K562 (cell line): ENCODE measurements around the gene ADAM15. TPM values are rescaled to one million over a fixed set of nuclear protein-coding genes. Genes with fewer than 3 reads are reported as not detected.
A peak's percentile ranks its signal among the peaks of the same experiment; 100 is the strongest.

Experiments used
- ATAC-seq: fragments of 200-7000 bp; cut with Tn5 transposase; 3 replicates; pipeline ENCODE4 v1.9.1; 2020; ENCODE audit warnings: moderate library complexity
- BruUV-seq: library from RNA; stranded (reverse); fragments of 400-500 nt; replicated peaks from 2 replicates; lab custom pipeline; 2021; lab: Mats Ljungman, UMichigan
- CTCF ChIA-PET: fragments of 300-600 bp; formaldehyde crosslinking; extraction: SDS; loops from one replicate; lab custom pipeline; 2021; ENCODE audit warnings: low intra/inter-chr PET ratio; lab: Yijun Ruan, JAX
- POLR2A ChIA-PET: fragments of 300-600, 350-650 bp; sonication (Branson Sonifier 250); formaldehyde crosslinking; extraction: SDS; loops from one replicate; lab custom pipeline; 2021; ENCODE audit warnings: antibody characterized with exemption, inconsistent platforms; lab: Yijun Ruan, JAX
- DNase-seq, 4 experiments: peaks; one replicate each; pipeline versions ENCODE4 v3.0.0 to v3.0.0-alpha.2; 2011 to 2018; ENCODE audit warnings: low spot score in 3 of 4, mixed read lengths in 3 of 4; ENCODE audit errors: extremely low read depth in 1 of 4
- FAIRE-seq: peaks from 2 replicates; lab custom pipeline; 2011; peaks lifted over from hg19 to GRCh38; lab: Jason Lieb, UNC
- H2AFZ ChIP-seq: 2 replicates; pipeline ENCODE4 v1.6.0; 2011; ENCODE audit warnings: low read depth, low read length, control low read depth, inconsistent platforms
- H3K27ac ChIP-seq: fragments of 200-600 bp; 3 replicates; pipeline ENCODE4 v1.8.0; 2011; ENCODE audit warnings: low read depth, mild to moderate bottlenecking, control low read depth, inconsistent platforms, low read length, moderate library complexity, mixed read lengths; ENCODE audit errors: extremely low read depth
- H3K27me3 ChIP-seq, 2 experiments: fragments of 300-600 bp in 1 of 2; 2 replicates in 1 of 2; 3 replicates in 1 of 2; pipeline versions ENCODE4 v1.6.0 to v1.8.0; 2011; ENCODE audit warnings: inconsistent platforms in 2 of 2, low read length in 2 of 2, mild to moderate bottlenecking in 1 of 2, mixed read lengths in 1 of 2, moderate library complexity in 1 of 2; ENCODE audit not compliant: control insufficient read depth in 2 of 2, insufficient read depth in 2 of 2
- H3K36me3 ChIP-seq: fragments of 300-600 bp; 3 replicates; pipeline ENCODE4 v1.8.0; 2011; ENCODE audit warnings: mild to moderate bottlenecking, low read length, inconsistent platforms; ENCODE audit not compliant: control insufficient read depth, insufficient read depth
- H3K4me1 ChIP-seq, 2 experiments: fragments of 200-600 bp in 1 of 2; replicated peaks in 1 of 2; 2 replicates in 1 of 2; 3 replicates in 1 of 2; pipeline versions ENCODE4 v1.5.1 to v1.8.0; 2011; ENCODE audit warnings: inconsistent platforms in 2 of 2, low read length in 2 of 2, mild to moderate bottlenecking in 1 of 2, mixed read lengths in 1 of 2, moderate library complexity in 1 of 2; ENCODE audit not compliant: control insufficient read depth in 2 of 2, insufficient read depth in 2 of 2
- H3K4me2 ChIP-seq: 2 replicates; pipeline ENCODE4 v1.6.1; 2011; ENCODE audit warnings: low read length, control low read depth, inconsistent platforms, mixed read lengths; ENCODE audit not compliant: insufficient read depth
- H3K4me3 ChIP-seq: fragments of 200-600 bp; sonication (generic), shearing (Covaris generic); 2 replicates; pipeline ENCODE4 v1.5.1; 2016; ENCODE audit warnings: control low read depth, inconsistent platforms
- H3K79me2 ChIP-seq: fragments of 200-600 bp; 3 replicates; pipeline ENCODE4 v1.8.0; 2011; ENCODE audit warnings: low read length, inconsistent platforms; ENCODE audit not compliant: control insufficient read depth, insufficient read depth
- H3K9ac ChIP-seq, 2 experiments: 2 replicates each; pipeline versions ENCODE4 v1.6.0 to v1.6.1; 2011; ENCODE audit warnings: low read depth in 2 of 2, low read length in 2 of 2, control low read depth in 1 of 2, inconsistent platforms in 1 of 2, mild to moderate bottlenecking in 1 of 2, mixed read lengths in 1 of 2; ENCODE audit not compliant: insufficient read depth in 1 of 2
- H3K9me1 ChIP-seq: one replicate; pipeline ENCODE4 v1.6.0; 2011; ENCODE audit warnings: inconsistent platforms, mild to moderate bottlenecking, low read length, moderate library complexity; ENCODE audit not compliant: control insufficient read depth, insufficient read depth
- H3K9me3 ChIP-seq: replicated peaks from 2 replicates; pipeline ENCODE4 v1.5.1; 2011; ENCODE audit warnings: low read depth, low read length, inconsistent platforms; ENCODE audit not compliant: control insufficient read depth, insufficient read depth
- H4K20me1 ChIP-seq: replicated peaks from 2 replicates; pipeline ENCODE4 v1.6.1; 2011; ENCODE audit warnings: low read length, inconsistent platforms, mixed read lengths; ENCODE audit not compliant: control insufficient read depth, insufficient read depth
- BRF1 ChIP-seq: IDR thresholded peaks from 3 replicates; pipeline ENCODE4 v1.6.1; 2011; ENCODE audit warnings: borderline replicate concordance, mild to moderate bottlenecking; ENCODE audit not compliant: insufficient read length; ENCODE audit errors: extremely low read depth
- CCAR2 ChIP-seq: fragments of 200-400 bp; formaldehyde crosslinking; IDR thresholded peaks from 2 replicates; pipeline ENCODE4 v1.6.1; 2017; ENCODE audit warnings: mild to moderate bottlenecking, low read depth, low read length
- E2F6 ChIP-seq, 2 experiments: IDR thresholded peaks; 2 replicates each; pipeline ENCODE4 v1.6.1; 2011; ENCODE audit warnings: borderline replicate concordance in 1 of 2, control low read depth in 1 of 2, low read depth in 1 of 2, low read length in 1 of 2, mild to moderate bottlenecking in 1 of 2, mixed read lengths in 1 of 2, moderate library complexity in 1 of 2; ENCODE audit not compliant: insufficient read depth in 1 of 2, insufficient read length in 1 of 2, poor library complexity in 1 of 2, severe bottlenecking in 1 of 2; ENCODE audit errors: extremely low read depth in 1 of 2
- HDAC1 ChIP-seq, 2 experiments: fragments of 450-650 bp; IDR thresholded peaks; 2 replicates each; pipeline ENCODE4 v1.6.1; 2016 to 2017; ENCODE audit warnings: inconsistent platforms in 1 of 2, mild to moderate bottlenecking in 1 of 2, moderate library complexity in 1 of 2
- HDGF ChIP-seq: fragments of 450-650 bp; IDR thresholded peaks from 2 replicates; pipeline ENCODE4 v1.6.1; 2016
- NR3C1 ChIP-seq: sonication (generic); formaldehyde crosslinking; IDR thresholded peaks from 2 replicates; pipeline ENCODE4 v1.8.1; 2022; ENCODE audit warnings: missing genetic modification reagents
- PHF21A ChIP-seq: fragments of 450-650 bp; IDR thresholded peaks from 2 replicates; pipeline ENCODE4 v1.6.1; 2017; ENCODE audit warnings: low read depth, borderline replicate concordance
- RFX7 ChIP-seq: fragments of 250-450 bp; sonication (Bioruptor Pico); IDR thresholded peaks from 2 replicates; pipeline ENCODE4 v1.5.1; 2021; ENCODE audit warnings: mild to moderate bottlenecking
- SETDB1 ChIP-seq: IDR thresholded peaks from one replicate; pipeline ENCODE4 v1.6.1; 2012; ENCODE audit warnings: low read length, control low read depth, inconsistent platforms
- TCF7 ChIP-seq: sonication (generic); IDR thresholded peaks from 2 replicates; pipeline ENCODE4 v1.6.1; 2016; ENCODE audit warnings: antibody characterized with exemption, borderline replicate concordance
- WGBS: fragments of 100-300 bp; shearing (Covaris generic); methylation state at CpG from one replicate; pipeline ENCODE4 v1.1.6; 2016; ENCODE audit warnings: low coverage, mixed read lengths; ENCODE audit not compliant: insufficient coverage; ENCODE audit errors: missing lambda C conversion rate; 5-methylcytosine and 5-hydroxymethylcytosine counted together
- in situ Hi-C: fragments of 300-500 bp; cut with MboI; formaldehyde crosslinking; loops from 4 replicates; pipeline ENCODE4 v1.15.0; 2018; ENCODE audit warnings: inconsistent platforms, mixed read lengths
- intact Hi-C: fragments of 100-400 bp; cut with micrococcal nuclease; formaldehyde crosslinking; loops from 2 replicates; pipeline ENCODE4 v1.14.2; 2022
- polyA plus RNA-seq, 8 experiments: library from polyadenylated mRNA; depleted of rRNA in 4 of 8; stranded (reverse) in 5 of 8; unstranded in 3 of 8; fragments of >200 nt; fragmentation: Nextera tagmentation in 2 of 8; fragmentation: Illumina TruSeq in 1 of 8; extraction: Ambion mirVana in 2 of 8; extraction: Trizol in 1 of 8; gene quantifications; 2 replicates each; pipeline versions ENCODE4 v1.2.1 to v1.2.3, GENCODE V29; 2011 to 2014; ENCODE audit warnings: inconsistent platforms in 1 of 8, missing spikeins in 1 of 8
- total RNA-seq, 7 experiments: library from RNA; depleted of rRNA in 6 of 7; stranded (reverse); fragments of >200 nt in 6 of 7; fragmentation: Illumina TruSeq in 2 of 7; extraction: Trizol in 2 of 7; gene quantifications; 2 replicates each; pipeline versions ENCODE4 v1.2.1 to v1.2.3, GENCODE V29; 2011 to 2021; ENCODE audit warnings: low replicate concordance in 1 of 7
- TF ChIP-seq, protein P1 (sequence below), 2 experiments: fragments of 450-650 bp; IDR thresholded peaks; 2 replicates each; pipeline ENCODE4 v1.6.1; 2016
- TF ChIP-seq, protein P2 (sequence below): sonication (generic); formaldehyde crosslinking; IDR thresholded peaks from 2 replicates; pipeline ENCODE4 v1.8.0; 2022; ENCODE audit warnings: missing genetic modification reagents, mild to moderate bottlenecking, borderline replicate concordance
- TF ChIP-seq, protein P3 (sequence below): fragments of 450-650 bp; IDR thresholded peaks from 2 replicates; pipeline ENCODE4 v1.6.1; 2016; ENCODE audit warnings: borderline replicate concordance

The ADAM15 gene
- total and polyA plus RNA-seq, 9 of the 15 experiments (the other 6 are each of a cell fraction or from before 2014, with no cell fraction given), result 0.69 to 72.3 (median 32.8) TPM

DNA sequence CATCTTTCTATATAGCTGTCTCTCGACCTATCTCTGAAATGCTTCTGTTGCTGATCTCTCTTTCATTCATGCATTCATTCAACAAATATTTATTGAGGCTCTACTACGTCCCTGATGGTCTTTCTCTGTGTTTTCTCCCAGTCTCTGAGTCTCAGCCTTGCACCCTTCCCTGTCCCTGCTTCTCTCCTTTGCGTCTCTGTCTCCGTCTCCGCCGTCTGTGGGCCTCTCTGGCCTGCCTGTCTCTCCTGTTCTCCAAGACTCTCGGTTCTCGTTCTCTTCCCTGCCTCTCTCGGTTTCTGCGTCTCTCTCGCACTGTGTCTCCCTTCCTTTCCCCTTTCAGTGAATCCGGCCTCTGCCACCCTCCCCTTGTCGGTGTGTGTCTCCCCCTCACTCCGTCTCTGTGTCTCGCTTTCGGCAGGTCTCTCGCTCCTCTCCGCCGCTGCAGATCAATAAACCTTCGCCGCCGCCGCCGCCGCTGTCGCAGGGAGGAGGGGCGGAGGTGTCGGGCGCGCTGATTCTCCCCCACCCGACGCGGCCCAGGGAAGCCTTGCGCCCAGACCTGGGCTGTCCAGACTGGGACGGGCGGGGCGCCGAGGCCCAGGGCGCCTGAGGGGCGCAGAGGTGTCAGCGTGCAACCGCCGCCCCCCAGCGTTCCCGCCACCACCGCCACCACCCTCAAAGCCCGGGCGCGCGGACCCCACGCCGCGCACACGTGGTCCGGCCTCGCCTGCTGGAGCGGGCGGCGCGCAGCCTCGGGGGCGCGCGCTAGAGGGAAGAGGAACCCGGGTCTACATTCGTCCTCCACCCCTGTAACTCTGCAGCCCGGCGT, 30.6 kb downstream of the ADAM15 start:
- Histone ChIP-seq H3K9me1 (peaks cover 6% of the 10 kb centered on the region), H4K20me1 (peaks cover 26% of the 10 kb centered on the region), H3K4me3 (no peak overlapping the region), H3K4me1 (peaks cover 47 to 91% of the 10 kb centered on the region in 2 experiments), H3K36me3 (peaks cover 5% of the 10 kb centered on the region; the same call in 1 of the 3 replicates), H3K27ac (no peak overlapping the region), H3K79me2 (peaks cover 7% of the 10 kb centered on the region; the same call in 2 of the 3 replicates), H3K9ac (peak overlapping the region; percentile 8 to 81; a peak in 3 of 4 replicates), H3K9me3 (no peaks in the 10 kb centered on the region), H3K27me3 (peaks cover 3 to 8% of the 10 kb centered on the region in 2 experiments; a peak in 2 of 5 replicates), H3K4me2 (peak overlapping the region; percentile 39), H2AFZ (peak overlapping the region; percentile 66)
- ATAC-seq (no peak), FAIRE-seq (peak; percentile 42), DNase-seq (peak in 1 of 4 experiments; percentile 34)
- intact Hi-C loops (loop anchor here (5.0 kb wide), 2 partner anchors 34 to 119 kb away; partner anchors contain the start of gene PYGO2), in situ Hi-C loops (no loop called here)
- WGBS, result 24% methylated on average over 26 of the region's 68 CpGs
- CTCF ChIA-PET, result interaction anchor here (9.0 kb wide), 1 partner anchor 19 kb away, joined by 153 read pairs; the partner anchor contains the start of gene EFNA4
- BruUV-seq, result no TSS peak
- POLR2A ChIA-PET, result interaction anchor here (0.7 to 1.0 kb wide), 2 partner anchors 17 to 108 kb away, joined by 3 read pairs; no protein-coding TSS in a partner anchor
- TF ChIP-seq SETDB1 (no peak), PHF21A (no peak), HDGF (0 out of 2 replicates have a peak, but pooled peaks have one; percentile 64), BRF1 (no peak), RFX7 (no peak), TCF7 (no peak), HDAC1 (IDR thresholded peaks at IDR 0.05) (no peak), E2F6 (IDR thresholded peaks at IDR 0.05; ENCODE audit: borderline replicate concordance in 1 of 2, extremely low read depth in 1 of 2, insufficient read depth in 1 of 2, insufficient read length in 1 of 2, low read depth in 1 of 2, low read length in 1 of 2, poor library complexity in 1 of 2, severe bottlenecking in 1 of 2) (peak; percentile 67 to 92), NR3C1 (CRISPR knock-in tag) (peak; percentile 34; the same call in 1 of the 2 replicates), CCAR2 (no peak)
- TF ChIP-seq, protein P1, sequence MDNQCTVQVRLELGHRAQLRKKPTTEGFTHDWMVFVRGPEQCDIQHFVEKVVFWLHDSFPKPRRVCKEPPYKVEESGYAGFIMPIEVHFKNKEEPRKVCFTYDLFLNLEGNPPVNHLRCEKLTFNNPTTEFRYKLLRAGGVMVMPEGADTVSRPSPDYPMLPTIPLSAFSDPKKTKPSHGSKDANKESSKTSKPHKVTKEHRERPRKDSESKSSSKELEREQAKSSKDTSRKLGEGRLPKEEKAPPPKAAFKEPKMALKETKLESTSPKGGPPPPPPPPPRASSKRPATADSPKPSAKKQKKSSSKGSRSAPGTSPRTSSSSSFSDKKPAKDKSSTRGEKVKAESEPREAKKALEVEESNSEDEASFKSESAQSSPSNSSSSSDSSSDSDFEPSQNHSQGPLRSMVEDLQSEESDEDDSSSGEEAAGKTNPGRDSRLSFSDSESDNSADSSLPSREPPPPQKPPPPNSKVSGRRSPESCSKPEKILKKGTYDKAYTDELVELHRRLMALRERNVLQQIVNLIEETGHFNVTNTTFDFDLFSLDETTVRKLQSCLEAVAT (IDR thresholded peaks at IDR 0.05), result peak; percentile 14 to 29; a peak in 1 of 4 replicates
- TF ChIP-seq, protein P2, sequence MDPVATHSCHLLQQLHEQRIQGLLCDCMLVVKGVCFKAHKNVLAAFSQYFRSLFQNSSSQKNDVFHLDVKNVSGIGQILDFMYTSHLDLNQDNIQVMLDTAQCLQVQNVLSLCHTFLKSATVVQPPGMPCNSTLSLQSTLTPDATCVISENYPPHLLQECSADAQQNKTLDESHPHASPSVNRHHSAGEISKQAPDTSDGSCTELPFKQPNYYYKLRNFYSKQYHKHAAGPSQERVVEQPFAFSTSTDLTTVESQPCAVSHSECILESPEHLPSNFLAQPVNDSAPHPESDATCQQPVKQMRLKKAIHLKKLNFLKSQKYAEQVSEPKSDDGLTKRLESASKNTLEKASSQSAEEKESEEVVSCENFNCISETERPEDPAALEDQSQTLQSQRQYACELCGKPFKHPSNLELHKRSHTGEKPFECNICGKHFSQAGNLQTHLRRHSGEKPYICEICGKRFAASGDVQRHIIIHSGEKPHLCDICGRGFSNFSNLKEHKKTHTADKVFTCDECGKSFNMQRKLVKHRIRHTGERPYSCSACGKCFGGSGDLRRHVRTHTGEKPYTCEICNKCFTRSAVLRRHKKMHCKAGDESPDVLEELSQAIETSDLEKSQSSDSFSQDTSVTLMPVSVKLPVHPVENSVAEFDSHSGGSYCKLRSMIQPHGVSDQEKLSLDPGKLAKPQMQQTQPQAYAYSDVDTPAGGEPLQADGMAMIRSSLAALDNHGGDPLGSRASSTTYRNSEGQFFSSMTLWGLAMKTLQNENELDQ (CRISPR knock-in tag), result no peak
- TF ChIP-seq, protein P3, sequence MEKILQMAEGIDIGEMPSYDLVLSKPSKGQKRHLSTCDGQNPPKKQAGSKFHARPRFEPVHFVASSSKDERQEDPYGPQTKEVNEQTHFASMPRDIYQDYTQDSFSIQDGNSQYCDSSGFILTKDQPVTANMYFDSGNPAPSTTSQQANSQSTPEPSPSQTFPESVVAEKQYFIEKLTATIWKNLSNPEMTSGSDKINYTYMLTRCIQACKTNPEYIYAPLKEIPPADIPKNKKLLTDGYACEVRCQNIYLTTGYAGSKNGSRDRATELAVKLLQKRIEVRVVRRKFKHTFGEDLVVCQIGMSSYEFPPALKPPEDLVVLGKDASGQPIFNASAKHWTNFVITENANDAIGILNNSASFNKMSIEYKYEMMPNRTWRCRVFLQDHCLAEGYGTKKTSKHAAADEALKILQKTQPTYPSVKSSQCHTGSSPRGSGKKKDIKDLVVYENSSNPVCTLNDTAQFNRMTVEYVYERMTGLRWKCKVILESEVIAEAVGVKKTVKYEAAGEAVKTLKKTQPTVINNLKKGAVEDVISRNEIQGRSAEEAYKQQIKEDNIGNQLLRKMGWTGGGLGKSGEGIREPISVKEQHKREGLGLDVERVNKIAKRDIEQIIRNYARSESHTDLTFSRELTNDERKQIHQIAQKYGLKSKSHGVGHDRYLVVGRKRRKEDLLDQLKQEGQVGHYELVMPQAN, result peak; percentile 36; the same call in 1 of the 2 replicates
